ENCODE measurements around the gene IGFBP2.

Gene IGFBP2

GRCh38 chr2:216603010-216603883, 30.0 kb upstream of the IGFBP2 start:
- H3K4me3 Mint-ChIP-seq = no peak overlapping the region
- no peaks in the 10 kb centered on the region for H3K9me3 Mint-ChIP-seq
- DNase-seq = no peak
- peaks cover 42% of the 10 kb centered on the region for H3K4me1 Mint-ChIP-seq
- H3K36me3 Mint-ChIP-seq = peaks cover 14% of the 10 kb centered on the region
- no peak overlapping the region for H3K27ac Mint-ChIP-seq
- CTCF ChIA-PET = no interaction called here
- peaks cover 51% of the 10 kb centered on the region for H3K27me3 Mint-ChIP-seq

- CTCF ChIA-PET = no interaction called here
- H3K36me3 Mint-ChIP-seq = peaks cover 14% of the 10 kb centered on the region
- no peak overlapping the region for H3K27ac Mint-ChIP-seq
- peaks cover 47% of the 10 kb centered on the region for H3K27me3 Mint-ChIP-seq
- no peaks in the 10 kb centered on the region for H3K9me3 Mint-ChIP-seq
- H3K4me3 Mint-ChIP-seq = no peak overlapping the region
- DNase-seq = no peak
- peaks cover 43% of the 10 kb centered on the region for H3K4me1 Mint-ChIP-seq
Measured at GRCh38 chr2:216603884-216604245, 29.4 kb upstream of the IGFBP2 start.

DNA sequence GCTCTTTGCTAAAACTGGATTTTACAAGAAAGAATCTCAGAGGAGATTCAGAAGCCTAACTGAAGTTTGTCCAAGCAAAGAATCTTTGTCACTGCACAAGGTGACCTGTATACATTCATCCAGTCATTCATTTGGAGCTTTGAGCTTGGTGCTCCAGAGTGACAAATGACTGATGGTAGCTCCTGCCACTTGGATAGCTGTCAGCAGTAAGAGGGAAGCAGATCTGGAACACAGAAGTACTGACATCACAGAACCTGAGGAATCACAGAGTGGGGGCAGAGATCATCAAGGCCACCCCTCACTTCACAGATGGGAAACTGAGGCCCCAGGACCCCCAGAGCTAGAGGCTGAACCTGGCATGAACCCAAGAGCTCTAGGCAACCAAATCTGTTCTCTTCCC, 28.8 kb upstream of the IGFBP2 start:
- CTCF ChIA-PET = no interaction called here
- no peaks in the 10 kb centered on the region for H3K9me3 Mint-ChIP-seq
- no peak overlapping the region for H3K27ac Mint-ChIP-seq
- DNase-seq = no peak
- peaks cover 43% of the 10 kb centered on the region for H3K4me1 Mint-ChIP-seq
- H3K36me3 Mint-ChIP-seq = peaks cover 14% of the 10 kb centered on the region
- no peak overlapping the region for H3K4me3 Mint-ChIP-seq
- peaks cover 41% of the 10 kb centered on the region for H3K27me3 Mint-ChIP-seq

DNA sequence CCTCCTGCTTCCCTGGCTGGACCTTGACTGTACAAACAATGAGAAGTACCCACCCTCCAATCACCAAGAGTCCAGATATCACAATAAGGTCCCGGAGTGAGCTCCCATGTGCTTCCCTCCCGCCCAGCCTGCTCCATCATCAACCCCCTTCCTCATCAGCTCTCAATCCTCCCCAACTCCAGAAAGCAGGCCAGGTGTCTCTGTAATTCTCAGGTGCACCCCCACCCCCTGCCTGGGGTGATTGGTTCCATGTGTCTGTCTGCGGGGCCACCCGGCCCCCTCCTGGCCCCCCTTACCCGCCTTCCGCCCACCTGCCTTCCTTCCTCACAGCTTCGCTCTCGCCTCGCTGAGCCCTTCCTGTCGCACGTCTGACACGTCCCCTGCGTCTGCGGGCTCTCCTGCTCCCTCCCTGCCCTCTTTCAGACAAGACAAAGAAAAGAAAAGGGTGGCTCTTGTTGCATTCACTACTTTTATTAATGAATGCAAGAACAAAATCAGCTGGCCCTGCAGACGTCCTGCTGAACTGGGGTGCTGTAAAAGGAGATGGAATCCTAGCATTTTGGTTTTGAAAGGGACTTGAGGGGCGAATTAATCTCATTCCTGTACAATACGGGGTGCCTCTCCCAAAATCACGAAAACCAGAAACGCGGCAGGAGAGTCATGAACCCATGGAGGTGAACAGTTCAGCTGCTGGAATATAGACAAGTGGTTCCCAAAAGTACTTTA, 26.5 kb upstream of the IGFBP2 start:
- Mint-ChIP-seq H3K4me1 (peaks cover 43% of the 10 kb centered on the region), H3K36me3 (peaks cover 14% of the 10 kb centered on the region), H3K9me3 (no peaks in the 10 kb centered on the region), H3K27me3 (peaks cover 52% of the 10 kb centered on the region), H3K4me3 (peak overlapping the region; percentile 75), H3K27ac (peak overlapping the region; percentile 90)
- CTCF ChIA-PET = no interaction called here
- DNase-seq = peak; percentile 77

DNA sequence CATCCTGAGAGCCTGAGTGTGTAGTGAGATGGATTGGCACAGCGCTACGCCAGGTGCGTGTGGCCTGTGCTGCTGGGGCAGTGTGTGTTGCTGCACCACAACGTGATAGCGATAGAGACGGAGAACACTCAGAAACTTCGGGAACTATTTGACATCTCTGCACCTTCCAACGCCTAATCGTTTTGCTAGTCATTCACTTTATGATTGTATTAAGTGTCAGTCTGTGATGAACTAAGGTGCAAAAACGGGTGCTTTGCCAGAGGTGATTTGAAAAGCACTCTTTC, 26.0 kb upstream of the IGFBP2 start:
- H3K27ac Mint-ChIP-seq = peak overlapping the region; percentile 90
- peaks cover 55% of the 10 kb centered on the region for H3K27me3 Mint-ChIP-seq
- CTCF ChIA-PET = no interaction called here
- H3K36me3 Mint-ChIP-seq = peaks cover 14% of the 10 kb centered on the region
- H3K9me3 Mint-ChIP-seq = no peaks in the 10 kb centered on the region
- DNase-seq = no peak
- H3K4me3 Mint-ChIP-seq = peak overlapping the region; percentile 22
- H3K4me1 Mint-ChIP-seq = peaks cover 43% of the 10 kb centered on the region

DNA sequence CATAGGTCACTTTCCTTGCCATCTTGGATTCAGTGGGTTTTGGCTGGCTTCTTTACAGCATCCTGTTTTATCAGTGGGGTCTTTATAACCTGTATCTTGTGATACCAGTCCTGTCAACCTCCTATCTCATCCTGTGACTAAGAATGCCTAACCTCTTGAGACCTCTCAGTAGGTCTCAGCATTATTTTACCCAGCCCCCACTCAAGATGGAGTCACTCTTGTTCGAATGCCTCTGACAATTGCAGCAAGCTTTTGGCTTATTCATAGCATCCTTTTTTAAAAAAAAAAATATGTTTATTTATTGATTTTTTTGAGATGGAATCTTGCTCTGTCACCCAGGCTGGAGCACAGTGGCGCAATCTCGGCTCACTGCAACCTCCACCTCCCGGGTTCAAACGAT, 24.7 kb upstream of the IGFBP2 start:
- peaks cover 35% of the 10 kb centered on the region for H3K4me1 Mint-ChIP-seq
- no peak for DNase-seq
- peaks cover 54% of the 10 kb centered on the region for H3K27me3 Mint-ChIP-seq
- no peak overlapping the region for H3K4me3 Mint-ChIP-seq
- H3K9me3 Mint-ChIP-seq = peaks cover 1% of the 10 kb centered on the region
- CTCF ChIA-PET = interaction anchor here (1.1 kb wide), 1 partner anchor 11 kb away, joined by 5 read pairs; no protein-coding TSS in a partner anchor
- peaks cover 14% of the 10 kb centered on the region for H3K36me3 Mint-ChIP-seq
- H3K27ac Mint-ChIP-seq = no peak overlapping the region

DNA sequence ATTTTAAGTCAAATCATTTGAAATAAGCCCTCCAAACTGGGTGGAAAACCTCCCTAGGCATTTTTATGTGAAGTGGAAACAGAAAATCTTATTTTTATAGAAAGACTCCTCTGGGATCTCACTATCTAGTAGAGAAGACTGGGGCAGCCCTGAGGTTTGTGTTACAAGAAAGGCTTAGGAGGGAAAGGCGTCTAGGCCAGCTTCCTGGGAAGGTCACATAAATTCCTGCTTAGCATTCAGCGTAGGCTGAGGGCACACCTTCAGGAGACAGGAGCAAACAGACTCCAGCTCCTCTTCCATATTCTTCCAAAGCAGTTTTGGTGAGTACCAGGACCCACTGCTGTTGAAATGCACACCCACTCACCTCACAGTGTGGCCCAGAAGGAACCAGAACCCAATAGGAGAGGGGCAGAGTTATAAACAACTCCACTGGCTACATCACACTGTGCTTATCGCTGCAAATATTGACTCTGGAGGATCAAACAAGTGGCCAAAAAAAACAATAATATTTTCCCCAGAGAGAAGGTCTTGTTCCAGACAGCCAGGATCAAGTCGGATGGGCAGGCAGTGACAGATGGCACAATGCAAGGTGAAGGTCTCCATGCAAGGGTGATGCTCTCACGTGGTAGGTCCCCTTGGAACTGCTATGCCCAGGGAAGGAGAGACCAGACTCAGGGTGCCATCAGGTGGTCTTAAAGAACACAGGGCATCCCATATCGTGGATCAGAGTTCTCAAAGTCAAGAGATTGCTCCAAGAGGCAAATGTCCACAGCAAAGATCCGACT, 17.7 kb upstream of the IGFBP2 start:
- DNase-seq = no peak
- Mint-ChIP-seq H3K4me3 (no peak overlapping the region), H3K27me3 (peaks cover 59% of the 10 kb centered on the region), H3K27ac (no peak overlapping the region), H3K4me1 (peaks cover 16% of the 10 kb centered on the region), H3K36me3 (no peaks in the 10 kb centered on the region), H3K9me3 (peaks cover 2% of the 10 kb centered on the region)
- CTCF ChIA-PET = interaction anchor here (0.6 kb wide), 1 partner anchor 20 kb away, joined by 3 read pairs; no protein-coding TSS in a partner anchor

DNA sequence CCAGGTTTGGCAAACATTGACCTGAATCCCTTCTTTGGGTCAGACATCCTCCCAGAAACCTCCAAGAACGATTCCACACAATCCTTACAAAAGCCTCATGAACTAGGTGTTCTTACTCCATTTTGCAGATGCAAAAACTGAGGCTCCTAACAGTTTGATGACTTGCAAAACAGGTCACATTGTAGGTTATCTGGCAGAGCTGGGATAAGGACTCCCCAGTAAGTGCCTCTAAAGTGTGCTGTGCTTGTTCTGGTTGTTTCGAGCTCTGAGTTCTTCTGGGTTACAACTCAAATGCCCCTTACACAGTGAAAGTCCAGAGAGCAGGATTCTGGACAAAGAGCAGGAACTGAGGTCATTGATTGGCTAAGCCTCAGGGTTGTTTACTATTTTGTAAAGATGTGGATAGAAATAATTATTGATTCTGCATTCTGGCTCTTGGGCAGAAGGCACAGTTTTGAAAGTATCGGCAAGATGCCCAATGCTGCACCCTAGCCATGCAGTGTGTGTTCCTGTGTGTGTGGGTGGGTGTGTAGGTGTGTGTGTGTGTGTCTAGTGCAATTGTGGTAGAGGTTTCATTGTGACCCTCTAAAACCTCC, 17.0 kb upstream of the IGFBP2 start:
- H3K27ac Mint-ChIP-seq = no peak overlapping the region
- H3K4me1 Mint-ChIP-seq = peaks cover 16% of the 10 kb centered on the region
- peaks cover 62% of the 10 kb centered on the region for H3K27me3 Mint-ChIP-seq
- no peak overlapping the region for H3K4me3 Mint-ChIP-seq
- H3K36me3 Mint-ChIP-seq = no peaks in the 10 kb centered on the region
- H3K9me3 Mint-ChIP-seq = peaks cover 2% of the 10 kb centered on the region
- CTCF ChIA-PET = no interaction called here
- no peak for DNase-seq

DNA sequence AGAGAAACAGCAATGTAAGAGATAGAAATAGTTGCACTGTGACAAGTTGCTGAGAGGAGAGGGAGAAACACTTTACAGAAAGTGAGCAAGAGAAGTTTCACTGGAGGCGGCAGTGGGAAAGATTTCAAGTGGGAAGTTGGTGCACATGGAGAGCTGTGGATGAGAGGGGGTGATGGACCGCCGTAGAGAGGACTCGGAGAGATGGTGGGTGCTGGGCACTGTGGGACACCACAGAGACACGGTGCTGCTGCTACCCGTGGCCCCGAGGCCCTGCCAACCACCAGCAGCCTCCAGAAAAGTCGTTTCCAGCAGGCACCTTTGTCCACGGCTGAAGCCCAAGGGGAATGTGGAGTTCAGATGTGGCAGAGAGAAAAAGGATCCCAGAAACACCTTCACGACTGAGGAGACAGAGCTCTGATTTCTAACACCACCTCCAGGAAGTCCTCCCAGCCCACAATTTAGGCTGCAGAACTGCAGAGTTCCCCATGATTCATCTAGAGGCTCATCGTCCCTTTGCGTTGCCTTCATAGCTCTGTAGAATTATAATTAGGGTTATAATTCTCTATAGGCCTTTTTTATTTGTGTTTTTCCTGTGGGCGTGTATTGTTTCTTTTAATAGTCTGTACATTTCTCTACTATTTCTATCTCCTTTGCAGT, 15.9 kb upstream of the IGFBP2 start:
- Mint-ChIP-seq H3K27me3 (peaks cover 51% of the 10 kb centered on the region), H3K4me3 (no peak overlapping the region), H3K4me1 (peaks cover 16% of the 10 kb centered on the region), H3K27ac (no peak overlapping the region), H3K9me3 (peaks cover 2% of the 10 kb centered on the region), H3K36me3 (no peaks in the 10 kb centered on the region)
- no peak for DNase-seq
- CTCF ChIA-PET = no interaction called here

- H3K4me1 Mint-ChIP-seq = peaks cover 16% of the 10 kb centered on the region
- DNase-seq = no peak
- peaks cover 48% of the 10 kb centered on the region for H3K27me3 Mint-ChIP-seq
- H3K4me3 Mint-ChIP-seq = no peak overlapping the region
- no peaks in the 10 kb centered on the region for H3K36me3 Mint-ChIP-seq
- H3K27ac Mint-ChIP-seq = peak overlapping the region; percentile 84
- H3K9me3 Mint-ChIP-seq = no peaks in the 10 kb centered on the region
- CTCF ChIA-PET = interaction anchor here (0.7 to 2.1 kb wide), 3 partner anchors 10 to 99 kb away, joined by 3 to 5 read pairs (median 3); no protein-coding TSS in a partner anchor
Measured at GRCh38 chr2:216618785-216619184, 14.4 kb upstream of the IGFBP2 start.

GRCh38 chr2:216619411-216620393, 13.5 kb upstream of the IGFBP2 start:
- CTCF ChIA-PET = interaction anchor here (0.7 to 3.3 kb wide), 3 partner anchors 11 to 991 kb away, joined by 5 to 10 read pairs (median 5); no protein-coding TSS in a partner anchor
- H3K4me1 Mint-ChIP-seq = peaks cover 16% of the 10 kb centered on the region
- no peak overlapping the region for H3K4me3 Mint-ChIP-seq
- H3K27me3 Mint-ChIP-seq = peaks cover 50% of the 10 kb centered on the region
- H3K27ac Mint-ChIP-seq = peak overlapping the region; percentile 84
- no peaks in the 10 kb centered on the region for H3K36me3 Mint-ChIP-seq
- DNase-seq = peak; percentile 39
- no peaks in the 10 kb centered on the region for H3K9me3 Mint-ChIP-seq

GRCh38 chr2:216620786-216621185, 12.4 kb upstream of the IGFBP2 start:
- Mint-ChIP-seq H3K4me3 (no peak overlapping the region), H3K36me3 (no peaks in the 10 kb centered on the region), H3K4me1 (peaks cover 16% of the 10 kb centered on the region), H3K9me3 (no peaks in the 10 kb centered on the region), H3K27me3 (peaks cover 47% of the 10 kb centered on the region), H3K27ac (peak overlapping the region; percentile 7)
- DNase-seq = no peak
- CTCF ChIA-PET = interaction anchor here (1.5 to 3.3 kb wide), 2 partner anchors 44 to 101 kb away, joined by 5 to 10 read pairs; no protein-coding TSS in a partner anchor
